HepG2 (cell line): ENCODE results near the gene RPS25. TPM values are rescaled to one million over a fixed set of nuclear protein-coding genes. Genes with fewer than 3 reads are reported as not detected.

Experiments used
- AGO1 ChIP-seq: fragments of 200-400 bp; formaldehyde crosslinking; IDR thresholded peaks from 2 replicates; pipeline ENCODE4 v1.6.1; 2017; ENCODE audit warnings: mild to moderate bottlenecking, low read depth, low read length, moderate library complexity; ENCODE audit not compliant: poor library complexity, severe bottlenecking
- ATRX ChIP-seq: sonication (generic); formaldehyde crosslinking; IDR thresholded peaks from 2 replicates; pipeline ENCODE4 v1.4.0; 2020; ENCODE audit warnings: missing genetic modification reagents, borderline replicate concordance
- CBX1 ChIP-seq: IDR thresholded peaks from one replicate; pipeline ENCODE4 v1.6.1; 2016; ENCODE audit warnings: antibody characterized with exemption, low read depth
- HNF1B ChIP-seq: sonication (generic); formaldehyde crosslinking; IDR thresholded peaks from 2 replicates; pipeline ENCODE4 v1.5.1; 2020; ENCODE audit warnings: mild to moderate bottlenecking, moderate library complexity, missing genetic modification reagents
- HOXD1 ChIP-seq: sonication (generic); formaldehyde crosslinking; IDR thresholded peaks from 2 replicates; pipeline ENCODE4 v1.5.0; 2020; ENCODE audit warnings: missing genetic modification reagents
- KDM4B ChIP-seq: sonication (generic); formaldehyde crosslinking; IDR thresholded peaks from 2 replicates; pipeline ENCODE4 v1.4.0; 2020; ENCODE audit warnings: missing genetic modification reagents
- MYC ChIP-seq: sonication (generic); formaldehyde crosslinking; IDR thresholded peaks from 2 replicates; pipeline ENCODE4 v1.9.0; 2021; ENCODE audit warnings: missing genetic modification reagents, borderline replicate concordance
- NKX3-1 ChIP-seq: sonication (generic); formaldehyde crosslinking; IDR thresholded peaks from 2 replicates; pipeline ENCODE4 v1.5.0; 2020; ENCODE audit warnings: missing genetic modification reagents
- PBX3 ChIP-seq: sonication (generic); formaldehyde crosslinking; IDR thresholded peaks from 2 replicates; pipeline ENCODE4 v1.8.1; 2023; ENCODE audit warnings: missing genetic modification reagents, inconsistent platforms, borderline replicate concordance
- PRDM10 ChIP-seq: sonication (generic); formaldehyde crosslinking; IDR thresholded peaks from 2 replicates; pipeline ENCODE4 v1.4.0; 2020; ENCODE audit warnings: low read depth, missing genetic modification reagents
- RBM22 ChIP-seq: fragments of 200-400 bp; formaldehyde crosslinking; optimal IDR thresholded peaks from 2 replicates; pipeline ENCODE3; 2017; ENCODE audit warnings: mild to moderate bottlenecking, low read length, moderate library complexity
- RELA ChIP-seq: sonication (generic); formaldehyde crosslinking; IDR thresholded peaks from 2 replicates; pipeline ENCODE4 v1.4.0; 2020; ENCODE audit warnings: missing genetic modification reagents
- REPIN1 ChIP-seq: sonication (generic); formaldehyde crosslinking; IDR thresholded peaks from 2 replicates; pipeline ENCODE4 v1.8.0; 2022; ENCODE audit warnings: missing genetic modification reagents, low read depth, mild to moderate bottlenecking, borderline replicate concordance
- SALL1 ChIP-seq: sonication (generic); formaldehyde crosslinking; IDR thresholded peaks from 2 replicates; pipeline ENCODE4 v1.8.0; 2022; ENCODE audit warnings: mild to moderate bottlenecking, missing genetic modification reagents
- SALL2 ChIP-seq: sonication (generic); formaldehyde crosslinking; IDR thresholded peaks from 2 replicates; pipeline ENCODE4 v1.8.1; 2023; ENCODE audit warnings: mild to moderate bottlenecking, missing genetic modification reagents, inconsistent platforms
- SIN3B ChIP-seq: fragments of 150-350 bp; IDR thresholded peaks from 2 replicates; pipeline ENCODE4 v1.6.1; 2014; ENCODE audit warnings: low read length
- YEATS4 ChIP-seq: sonication (generic); formaldehyde crosslinking; IDR thresholded peaks from 2 replicates; pipeline ENCODE4 v1.4.0; 2020; ENCODE audit warnings: missing genetic modification reagents, borderline replicate concordance
- ZBTB2 ChIP-seq: sonication (generic); formaldehyde crosslinking; IDR thresholded peaks from 2 replicates; pipeline ENCODE4 v1.8.0; 2022; ENCODE audit warnings: low read depth, missing genetic modification reagents
- ZBTB7A ChIP-seq: sonication (generic); formaldehyde crosslinking; IDR thresholded peaks from 2 replicates; pipeline ENCODE4 v1.8.0; 2022; ENCODE audit warnings: mild to moderate bottlenecking, missing genetic modification reagents
- ZNF143 ChIP-seq: sonication (generic); formaldehyde crosslinking; IDR thresholded peaks from 2 replicates; pipeline ENCODE4 v1.4.0; 2020; ENCODE audit warnings: missing genetic modification reagents
- ZNF878 ChIP-seq: sonication (generic); formaldehyde crosslinking; IDR thresholded peaks from 2 replicates; pipeline ENCODE4 v1.8.1; 2023; ENCODE audit warnings: mild to moderate bottlenecking, missing genetic modification reagents, moderate library complexity
- polyA plus RNA-seq, 8 experiments: library from polyadenylated mRNA; depleted of rRNA in 3 of 8; stranded (reverse) in 7 of 8; unstranded in 1 of 8; fragments of >200 nt; fragmentation: Illumina TruSeq in 4 of 8; extraction: Trizol in 4 of 8; gene quantifications; 2 replicates each; pipeline versions ENCODE4 v1.2.1 to v1.2.3, GENCODE V29; 2011 to 2016; ENCODE audit warnings: low read depth in 4 of 8, missing spikeins in 1 of 8, mixed read lengths in 1 of 8; ENCODE audit not compliant: insufficient read depth in 1 of 8
- total RNA-seq, 5 experiments: library from RNA; depleted of rRNA; stranded (reverse); fragments of >200 nt; fragmentation: Illumina TruSeq; extraction: Trizol; gene quantifications; 2 replicates each; pipeline ENCODE4 v1.2.3, GENCODE V29; 2016; ENCODE audit warnings: low read depth in 1 of 5

Gene RPS25
- total and polyA plus RNA-seq, 2 of the 13 experiments (the other 11 are each of a cell fraction or from before 2014, with no cell fraction given): 839 to 1,415 TPM

- TF ChIP-seq PBX3 (no peak), NKX3-1 (CRISPR knock-in tag) (no peak; the same call in 1 of the 2 replicates), ZBTB7A (CRISPR knock-in tag) (0 out of 2 replicates have a peak, but pooled peaks have one; percentile 18), REPIN1 (CRISPR knock-in tag) (0 out of 2 replicates have a peak, but pooled peaks have one; percentile 31), YEATS4 (CRISPR knock-in tag) (peak; percentile 53; the same call in 1 of the 2 replicates), SIN3B (peak; percentile 90), RBM22 (no peak), KDM4B (CRISPR knock-in tag) (peak; percentile 91), MYC (peak; percentile 67; the same call in 1 of the 2 replicates), SALL2 (CRISPR knock-in tag) (0 out of 2 replicates have a peak, but pooled peaks have one; percentile 27), HOXD1 (CRISPR knock-in tag) (no peak), RELA (CRISPR knock-in tag) (peak; percentile 37; the same call in 1 of the 2 replicates), CBX1 (peak; percentile 69), ZBTB2 (CRISPR knock-in tag) (no peak), PRDM10 (0 out of 2 replicates have a peak, but pooled peaks have one; percentile 22), ATRX (CRISPR knock-in tag) (no peak), AGO1 (no peak), HNF1B (peak; percentile 65; the same call in 1 of the 2 replicates), ZNF143 (CRISPR knock-in tag) (peak; percentile 81), SALL1 (CRISPR knock-in tag) (peak; percentile 67; the same call in 1 of the 2 replicates), ZNF878 (CRISPR knock-in tag) (no peak)
Observed at GRCh38 chr11:119067371-119068222, 49.5 kb upstream of the RPS25 start, which contains the start of gene VPS11 (continued).
